ENCODE results near the gene LRRC2.
"Not testable (repeated sequence)": the region's sequence is repeated elsewhere in the genome, so short reads cannot be mapped to it uniquely, and the experiment has no call there.

The LRRC2 gene

DNA sequence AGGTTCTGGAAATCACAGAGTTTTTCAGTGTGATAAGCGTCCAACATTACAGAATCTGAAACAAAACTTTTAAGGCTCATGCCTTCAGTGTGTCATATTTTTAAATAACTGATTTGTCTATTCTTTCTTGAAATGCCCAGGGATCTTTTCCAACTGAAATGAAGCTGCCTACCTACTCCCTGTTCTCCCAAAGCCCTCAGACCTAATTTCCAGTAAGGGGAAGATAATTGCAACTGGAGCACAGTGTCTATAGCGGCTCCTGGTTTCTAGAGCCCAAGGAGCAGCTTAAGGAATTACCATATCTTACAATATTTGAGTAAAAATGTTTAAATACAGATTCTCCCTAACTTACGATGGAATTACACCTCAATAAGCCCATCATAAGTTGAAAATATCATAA is 33.0 kb downstream of the LRRC2 start:
- Histone ChIP-seq H3K4me1 (ENCODE audit: control insufficient read depth, insufficient read depth, low read length) (no peaks in the 10 kb centered on the region), H3K9me3 (ENCODE audit: control insufficient read depth, low read length) (no peaks in the 10 kb centered on the region), H3K4me3 (ENCODE audit: insufficient read depth, low read depth, low read length) (no peak overlapping the region), H3K27ac (ENCODE audit: insufficient read depth, low read depth, low read length, poor library complexity, severe bottlenecking) (no peak overlapping the region), H3K27me3 (ENCODE audit: control insufficient read depth, insufficient read depth, low read length, poor library complexity, severe bottlenecking) (no peaks in the 10 kb centered on the region), H3K36me3 (ENCODE audit: control insufficient read depth, insufficient read depth, low read length) (no peaks in the 10 kb centered on the region)
- 88 to 94% methylated on average over 1 to 2 of the region's 3 CpGs for WGBS, 2 experiments

DNA sequence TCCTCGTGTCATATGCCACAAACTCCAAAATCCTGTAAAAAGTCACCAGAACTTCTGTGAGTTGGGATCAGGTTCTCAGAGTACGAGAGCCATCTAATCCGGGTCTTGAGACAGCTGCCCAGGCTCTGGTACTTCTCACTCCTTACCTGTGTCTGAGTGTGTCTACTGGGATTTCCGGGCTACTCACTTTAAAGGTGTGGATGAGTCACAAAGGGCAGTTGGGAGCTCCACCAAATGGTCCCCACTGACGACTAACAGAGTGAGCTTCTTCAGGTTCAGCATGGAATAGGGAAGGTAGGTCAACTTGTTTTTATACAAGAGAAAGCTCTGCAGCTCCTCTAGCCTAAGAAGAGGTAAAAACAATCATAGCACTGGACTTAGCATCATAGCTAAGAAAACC is 38.9 kb downstream of the LRRC2 start:
- 95 to 96% methylated on average over 5 of the region's 5 CpGs for WGBS, 2 experiments
- Histone ChIP-seq H3K27me3 (ENCODE audit: control insufficient read depth, insufficient read depth, low read length, poor library complexity, severe bottlenecking) (no peaks in the 10 kb centered on the region), H3K9me3 (ENCODE audit: control insufficient read depth, low read length) (no peaks in the 10 kb centered on the region), H3K36me3 (ENCODE audit: control insufficient read depth, insufficient read depth, low read length) (no peaks in the 10 kb centered on the region), H3K27ac (ENCODE audit: insufficient read depth, low read depth, low read length, poor library complexity, severe bottlenecking) (no peak overlapping the region), H3K4me1 (ENCODE audit: control insufficient read depth, insufficient read depth, low read length) (no peaks in the 10 kb centered on the region), H3K4me3 (ENCODE audit: insufficient read depth, low read depth, low read length) (no peak overlapping the region)

DNA sequence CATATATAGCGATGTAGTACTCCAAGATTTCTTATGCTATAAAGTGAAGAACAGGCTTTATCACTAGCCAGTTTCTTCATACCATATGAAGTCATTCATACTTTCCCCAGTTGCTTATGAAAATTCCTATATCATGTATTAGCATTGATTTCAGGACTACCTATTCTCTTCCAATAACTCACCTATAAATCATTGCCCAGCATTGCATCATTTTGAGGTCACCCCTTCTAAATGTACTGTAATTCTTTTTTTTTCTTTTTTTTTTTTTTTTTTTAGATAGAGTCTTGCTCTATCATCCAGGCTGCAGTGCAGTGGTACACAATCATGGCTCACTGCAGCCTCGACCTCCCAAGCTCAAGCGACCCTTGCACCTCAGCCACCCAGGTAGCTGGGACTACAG is 41.3 kb downstream of the LRRC2 start:
- Histone ChIP-seq H3K4me3 (ENCODE audit: insufficient read depth, low read depth, low read length) (no peak overlapping the region), H3K4me1 (ENCODE audit: control insufficient read depth, insufficient read depth, low read length) (no peaks in the 10 kb centered on the region), H3K9me3 (ENCODE audit: control insufficient read depth, low read length) (no peaks in the 10 kb centered on the region), H3K36me3 (ENCODE audit: control insufficient read depth, insufficient read depth, low read length) (no peaks in the 10 kb centered on the region), H3K27me3 (ENCODE audit: control insufficient read depth, insufficient read depth, low read length, poor library complexity, severe bottlenecking) (no peaks in the 10 kb centered on the region), H3K27ac (ENCODE audit: insufficient read depth, low read depth, low read length, poor library complexity, severe bottlenecking) (no peak overlapping the region)
- 88 to 89% methylated on average over 2 of the region's 3 CpGs for WGBS, 2 experiments

DNA sequence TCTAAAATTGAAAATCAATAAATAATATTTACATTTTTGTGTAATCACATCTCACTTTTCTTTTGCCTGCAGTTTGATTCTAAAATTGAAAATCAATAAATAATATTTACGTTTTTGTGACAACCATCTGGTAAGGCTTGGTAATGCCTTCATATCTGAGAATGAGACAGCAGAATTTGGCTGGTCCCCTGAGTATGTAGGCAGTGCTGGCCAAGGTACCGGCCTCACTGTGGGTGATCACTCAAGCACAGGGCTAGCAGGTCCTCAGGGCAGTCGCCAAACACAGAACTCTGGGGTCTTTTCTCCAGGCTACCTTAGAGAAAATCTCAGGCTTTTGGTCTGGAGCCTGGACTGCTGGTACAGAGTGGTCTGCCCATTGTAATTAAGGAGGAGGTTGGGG is 42.1 kb downstream of the LRRC2 start:
- H3K4me1 ChIP-seq (ENCODE audit: control insufficient read depth, insufficient read depth, low read length): no peaks in the 10 kb centered on the region
- 79 to 85% methylated on average over 3 of the region's 3 CpGs for WGBS, 2 experiments
- no peaks in the 10 kb centered on the region for H3K27me3 ChIP-seq (ENCODE audit: control insufficient read depth, insufficient read depth, low read length, poor library complexity, severe bottlenecking)
- H3K9me3 ChIP-seq (ENCODE audit: control insufficient read depth, low read length): no peaks in the 10 kb centered on the region
- H3K4me3 ChIP-seq (ENCODE audit: insufficient read depth, low read depth, low read length): no peak overlapping the region
- no peak overlapping the region for H3K27ac ChIP-seq (ENCODE audit: insufficient read depth, low read depth, low read length, poor library complexity, severe bottlenecking)
- H3K36me3 ChIP-seq (ENCODE audit: control insufficient read depth, insufficient read depth, low read length): no peaks in the 10 kb centered on the region

DNA sequence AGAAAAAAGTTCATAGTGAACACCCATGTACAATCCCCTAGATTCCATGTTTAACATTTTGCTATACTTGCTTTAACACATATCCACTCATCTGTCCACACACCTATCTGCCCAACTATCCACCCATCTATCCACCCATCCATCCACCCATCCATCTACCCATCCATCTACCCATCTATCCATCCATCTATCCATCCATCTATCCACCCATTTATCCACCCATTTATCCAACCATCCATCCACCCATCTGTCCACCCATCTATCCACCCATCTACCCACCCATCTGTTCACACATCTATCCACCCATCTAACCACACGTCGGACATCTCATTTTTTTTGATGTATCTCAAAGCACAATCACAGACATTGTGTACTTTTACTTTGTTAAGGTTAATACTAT is 42.5 kb downstream of the LRRC2 start:
- no peaks in the 10 kb centered on the region for H3K27me3 ChIP-seq (ENCODE audit: control insufficient read depth, insufficient read depth, low read length, poor library complexity, severe bottlenecking)
- no peaks in the 10 kb centered on the region for H3K9me3 ChIP-seq (ENCODE audit: control insufficient read depth, low read length)
- 100% methylated on average over 2 of the region's 2 CpGs for WGBS, 2 experiments
- H3K4me3 ChIP-seq (ENCODE audit: insufficient read depth, low read depth, low read length): no peak overlapping the region
- H3K4me1 ChIP-seq (ENCODE audit: control insufficient read depth, insufficient read depth, low read length): no peaks in the 10 kb centered on the region
- no peak overlapping the region for H3K27ac ChIP-seq (ENCODE audit: insufficient read depth, low read depth, low read length, poor library complexity, severe bottlenecking)
- no peaks in the 10 kb centered on the region for H3K36me3 ChIP-seq (ENCODE audit: control insufficient read depth, insufficient read depth, low read length)

DNA sequence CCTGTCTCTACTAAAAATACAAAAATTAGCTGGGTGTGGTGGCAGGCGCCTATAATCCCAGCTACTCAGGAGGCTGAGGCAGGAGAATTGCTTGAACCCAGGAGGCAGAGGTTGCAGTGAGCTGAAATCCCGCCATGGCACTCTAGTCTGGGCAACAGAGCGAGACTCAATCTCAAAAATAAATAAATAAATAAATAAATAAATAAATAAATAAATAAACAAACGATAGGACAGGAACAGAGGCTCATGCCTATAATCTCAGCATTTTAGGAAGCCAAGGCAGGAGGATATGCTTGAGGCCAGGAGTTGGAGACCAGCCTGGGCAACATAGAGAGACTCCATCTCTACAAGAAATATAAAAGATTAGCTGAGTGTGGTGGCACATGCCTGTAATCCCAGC is 43.9 kb downstream of the LRRC2 start:
- H3K36me3 ChIP-seq (ENCODE audit: control insufficient read depth, insufficient read depth, low read length); H3K27ac ChIP-seq (ENCODE audit: insufficient read depth, low read depth, low read length, poor library complexity, severe bottlenecking); H3K27me3 ChIP-seq (ENCODE audit: control insufficient read depth, insufficient read depth, low read length, poor library complexity, severe bottlenecking); H3K4me1 ChIP-seq (ENCODE audit: control insufficient read depth, insufficient read depth, low read length); H3K9me3 ChIP-seq (ENCODE audit: control insufficient read depth, low read length); H3K4me3 ChIP-seq (ENCODE audit: insufficient read depth, low read depth, low read length): not testable (repeated sequence)
- 72 to 100% methylated on average over 3 of the region's 4 CpGs for WGBS, 2 experiments

DNA sequence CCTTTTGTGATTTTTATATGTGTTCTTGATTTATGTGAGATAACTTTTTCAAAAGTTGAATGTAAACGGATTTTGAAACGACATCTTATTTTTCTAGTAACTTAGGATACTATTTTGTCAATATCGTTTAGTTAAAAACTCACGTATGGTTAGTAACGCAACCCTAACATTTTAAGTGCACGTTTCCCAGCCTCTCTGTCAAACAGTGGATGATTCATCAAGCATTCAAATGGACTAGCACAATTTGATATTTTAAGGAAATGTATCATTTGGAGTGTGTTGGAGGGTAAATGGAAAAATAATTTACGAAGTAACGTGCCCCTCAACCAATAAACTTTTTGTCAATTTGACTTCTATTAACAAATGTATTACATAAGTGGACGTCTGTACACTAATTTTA is 45.0 kb downstream of the LRRC2 start:
- no peaks in the 10 kb centered on the region for H3K9me3 ChIP-seq (ENCODE audit: control insufficient read depth, low read length)
- 83 to 89% methylated on average over 6 to 7 of the region's 9 CpGs for WGBS, 2 experiments

DNA sequence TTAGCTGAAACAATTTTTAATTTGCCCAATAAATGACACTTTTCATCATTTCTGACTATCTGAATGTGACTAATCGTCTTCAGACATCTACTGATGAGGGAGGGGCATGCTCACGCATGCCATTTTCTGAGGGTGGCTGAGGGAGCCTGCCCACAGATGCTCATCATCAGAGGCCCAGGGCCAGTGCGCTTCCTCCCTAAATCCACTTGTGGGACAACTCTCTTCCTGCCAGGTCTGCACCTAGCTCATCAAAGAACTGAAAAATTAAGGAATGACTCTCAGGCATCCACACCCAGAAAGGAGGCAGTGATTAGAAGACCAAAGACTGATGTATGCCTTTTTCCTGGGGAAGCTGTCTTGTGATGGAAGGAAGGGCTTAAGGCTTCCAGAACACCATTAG is 45.6 kb downstream of the LRRC2 start:
- Histone ChIP-seq H3K9me3 (ENCODE audit: control insufficient read depth, low read length) (no peaks in the 10 kb centered on the region), H3K36me3 (ENCODE audit: control insufficient read depth, insufficient read depth, low read length) (no peaks in the 10 kb centered on the region), H3K27ac (ENCODE audit: insufficient read depth, low read depth, low read length, poor library complexity, severe bottlenecking) (no peak overlapping the region), H3K4me1 (ENCODE audit: control insufficient read depth, insufficient read depth, low read length) (no peaks in the 10 kb centered on the region), H3K4me3 (ENCODE audit: insufficient read depth, low read depth, low read length) (no peak overlapping the region), H3K27me3 (ENCODE audit: control insufficient read depth, insufficient read depth, low read length, poor library complexity, severe bottlenecking) (no peaks in the 10 kb centered on the region)
- 90 to 93% methylated on average over 3 of the region's 3 CpGs for WGBS, 2 experiments

More for the DNA sequence above, 45.0 kb downstream of the LRRC2 start:
- no peaks in the 10 kb centered on the region for H3K27me3 ChIP-seq (ENCODE audit: control insufficient read depth, insufficient read depth, low read length, poor library complexity, severe bottlenecking)
- H3K4me3 ChIP-seq (ENCODE audit: insufficient read depth, low read depth, low read length): no peak overlapping the region
- no peak overlapping the region for H3K27ac ChIP-seq (ENCODE audit: insufficient read depth, low read depth, low read length, poor library complexity, severe bottlenecking)
- no peaks in the 10 kb centered on the region for H3K4me1 ChIP-seq (ENCODE audit: control insufficient read depth, insufficient read depth, low read length)
- no peaks in the 10 kb centered on the region for H3K36me3 ChIP-seq (ENCODE audit: control insufficient read depth, insufficient read depth, low read length)

DNA sequence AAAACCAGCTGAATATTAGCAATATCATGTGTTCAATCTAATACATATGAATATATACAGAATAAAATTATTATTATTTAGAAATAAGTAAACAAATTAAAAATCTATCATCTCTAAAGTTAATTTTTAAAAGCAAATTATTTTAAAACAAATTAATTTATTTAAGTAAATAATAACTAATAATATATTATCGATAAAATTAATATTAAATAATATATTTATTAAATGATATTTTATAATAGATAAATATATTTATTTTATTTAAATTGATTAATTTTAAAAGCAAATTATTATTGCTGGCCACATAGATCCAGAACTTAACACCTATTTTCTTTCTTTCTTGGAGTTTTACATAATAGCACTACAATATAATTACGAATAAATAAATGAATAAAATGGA is 46.1 kb downstream of the LRRC2 start:
- WGBS, 2 experiments: 100% methylated on average over 1 of the region's 2 CpGs; no CpG with 5 or more reads in 1 of the 2 experiments
- Histone ChIP-seq H3K4me1 (ENCODE audit: control insufficient read depth, insufficient read depth, low read length) (no peaks in the 10 kb centered on the region), H3K9me3 (ENCODE audit: control insufficient read depth, low read length) (no peaks in the 10 kb centered on the region), H3K4me3 (ENCODE audit: insufficient read depth, low read depth, low read length) (no peak overlapping the region), H3K27me3 (ENCODE audit: control insufficient read depth, insufficient read depth, low read length, poor library complexity, severe bottlenecking) (no peaks in the 10 kb centered on the region), H3K27ac (ENCODE audit: insufficient read depth, low read depth, low read length, poor library complexity, severe bottlenecking) (no peak overlapping the region), H3K36me3 (ENCODE audit: control insufficient read depth, insufficient read depth, low read length) (no peaks in the 10 kb centered on the region)

DNA sequence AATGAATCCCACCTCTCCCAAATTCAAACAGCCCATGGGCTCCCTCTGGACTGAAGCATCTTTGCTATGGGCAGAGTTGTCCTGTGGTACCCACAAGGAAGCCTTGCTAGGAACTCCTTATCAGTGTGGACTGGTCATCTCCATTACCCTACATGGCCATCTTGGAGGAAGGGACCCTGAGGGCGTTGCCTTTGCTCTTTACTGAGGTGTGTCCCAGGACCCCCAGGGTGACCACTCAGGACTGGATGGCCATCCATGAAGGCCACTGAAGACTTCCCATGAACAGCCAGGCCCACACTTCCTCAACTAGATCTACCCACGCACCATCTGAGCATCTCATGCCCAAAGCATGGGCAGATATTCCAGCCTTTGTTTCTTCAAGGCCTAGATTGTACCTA is 48.3 kb downstream of the LRRC2 start:
- Histone ChIP-seq H3K4me1 (ENCODE audit: control insufficient read depth, insufficient read depth, low read length) (no peaks in the 10 kb centered on the region), H3K27ac (ENCODE audit: insufficient read depth, low read depth, low read length, poor library complexity, severe bottlenecking) (no peak overlapping the region), H3K27me3 (ENCODE audit: control insufficient read depth, insufficient read depth, low read length, poor library complexity, severe bottlenecking) (no peaks in the 10 kb centered on the region), H3K9me3 (ENCODE audit: control insufficient read depth, low read length) (no peaks in the 10 kb centered on the region), H3K4me3 (ENCODE audit: insufficient read depth, low read depth, low read length) (no peak overlapping the region), H3K36me3 (ENCODE audit: control insufficient read depth, insufficient read depth, low read length) (no peaks in the 10 kb centered on the region)
- WGBS, 2 experiments: 90 to 97% methylated on average over 2 of the region's 2 CpGs

DNA sequence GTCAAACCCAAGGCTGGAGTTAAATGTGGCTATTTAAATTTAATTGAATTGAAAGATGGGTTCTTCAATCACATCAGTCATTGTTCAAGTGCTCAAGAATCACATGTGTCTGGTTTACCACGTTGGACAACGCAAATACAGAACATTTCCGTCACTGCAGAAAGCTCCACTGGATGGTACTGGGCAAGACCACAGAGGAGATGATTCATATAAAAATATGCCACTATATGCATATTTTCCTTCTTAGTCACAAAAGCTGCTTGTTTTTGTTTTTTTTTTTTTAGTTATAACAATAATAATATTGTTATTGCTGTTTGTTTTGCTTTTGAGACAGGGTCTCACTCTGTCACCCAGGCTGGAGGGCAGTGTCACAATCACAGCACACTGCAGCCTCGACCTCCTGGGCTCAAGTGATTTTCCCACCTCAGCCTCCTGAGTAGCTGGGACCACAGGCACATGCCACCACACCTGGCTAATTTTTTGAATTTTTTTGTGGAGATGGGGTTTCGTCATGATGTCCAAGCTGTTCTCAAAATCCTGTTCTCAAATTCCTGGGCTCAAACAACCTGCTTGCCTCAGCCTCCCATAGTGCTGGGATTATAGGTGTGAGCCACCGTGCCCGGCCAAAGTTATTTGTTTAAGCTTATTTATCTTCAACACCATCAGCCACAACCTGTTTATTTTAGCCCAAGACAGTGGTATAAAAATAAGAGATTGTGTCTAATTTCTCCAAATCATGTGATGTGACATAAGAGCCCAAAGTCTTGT is 48.9 kb downstream of the LRRC2 start:
- Histone ChIP-seq H3K4me3 (ENCODE audit: insufficient read depth, low read depth, low read length) (no peak overlapping the region), H3K36me3 (ENCODE audit: control insufficient read depth, insufficient read depth, low read length) (no peaks in the 10 kb centered on the region), H3K4me1 (ENCODE audit: control insufficient read depth, insufficient read depth, low read length) (no peaks in the 10 kb centered on the region), H3K27ac (ENCODE audit: insufficient read depth, low read depth, low read length, poor library complexity, severe bottlenecking) (no peak overlapping the region), H3K9me3 (ENCODE audit: control insufficient read depth, low read length) (no peaks in the 10 kb centered on the region), H3K27me3 (ENCODE audit: control insufficient read depth, insufficient read depth, low read length, poor library complexity, severe bottlenecking) (no peaks in the 10 kb centered on the region)
- WGBS, 2 experiments: 94 to 95% methylated on average over 5 to 7 of the region's 7 CpGs
